GM21717 (cell line): ENCODE measurements around the gene DYNLRB2.

Source experiments
- ATAC-seq: cut with Tn5 transposase; IDR thresholded peaks from one replicate; pipeline ENCODE4 v1.9.1; 2021; ENCODE audit warnings: mild to moderate bottlenecking, moderate library complexity; ENCODE audit not compliant: unreplicated experiment

Gene DYNLRB2

DNA sequence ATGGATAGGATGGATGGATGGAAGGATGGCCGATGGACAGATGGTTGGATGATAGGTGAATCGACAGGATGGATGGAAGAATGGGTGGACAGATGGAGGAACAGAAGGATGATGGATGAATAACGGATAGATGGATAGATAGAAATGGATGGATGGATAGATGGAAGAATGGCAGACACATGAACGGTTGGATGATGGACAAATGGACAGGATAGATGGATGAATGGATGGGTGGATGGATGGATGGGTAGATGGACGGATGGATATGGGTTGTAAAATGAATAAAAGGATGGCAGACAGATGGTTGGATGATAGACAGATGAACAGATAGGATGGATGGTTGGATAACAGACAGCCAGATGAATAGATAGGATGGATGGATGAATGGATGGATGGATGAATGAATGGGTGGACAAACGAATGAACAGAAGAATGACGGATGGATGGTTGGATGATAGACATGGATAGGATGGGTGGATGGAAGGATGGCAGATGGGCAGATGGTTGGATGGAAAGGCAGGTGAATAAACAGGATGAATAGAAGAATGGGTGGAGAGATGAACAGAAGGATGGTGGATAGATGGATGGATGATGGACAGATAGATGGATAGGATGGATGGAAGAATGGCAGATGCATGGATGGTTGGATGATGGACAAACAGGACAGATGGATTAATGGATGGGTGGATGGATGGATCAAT, 55.9 kb downstream of the DYNLRB2 start:
- ATAC-seq: no peak

GRCh38 chr16:80599466-80599865, 58.7 kb downstream of the DYNLRB2 start:
- ATAC-seq: no peak
